ENCODE measurements around the gene TRIM8. TPM values are rescaled to one million over a fixed set of nuclear protein-coding genes. Genes with fewer than 3 reads are reported as not detected.

TRIM8 gene
- total and polyA plus RNA-seq, 2 experiments from 2014 or later: 59.8 to 130 TPM

- TF ChIP-seq CTCF (IDR thresholded peaks at IDR 0.05; ENCODE audit: low read depth, low read length): no peak
- no peaks in the 10 kb centered on the region for H3K27me3 ChIP-seq
- no peaks in the 10 kb centered on the region for H3K9me3 ChIP-seq (ENCODE audit: low read depth)
- peaks cover 66% of the 10 kb centered on the region for H3K4me1 ChIP-seq (ENCODE audit: low read depth)
- peak; percentile 43 to 65 for DNase-seq (ENCODE audit: low read depth in 1 of 2, low spot score in 1 of 2)
- H3K27ac ChIP-seq: peak overlapping the region; percentile 98
- H3K36me3 ChIP-seq: no peaks in the 10 kb centered on the region
- no peak overlapping the region for H3K4me3 ChIP-seq
These were observed 28.1 kb upstream of the TRIM8 start for GRCh38 chr10:102616066-102616770.

GRCh38 chr10:102617041-102617440, 27.2 kb upstream of the TRIM8 start:
- H3K4me1 ChIP-seq (ENCODE audit: low read depth): peaks cover 71% of the 10 kb centered on the region
- no peaks in the 10 kb centered on the region for H3K27me3 ChIP-seq
- peak overlapping the region; percentile 98 for H3K27ac ChIP-seq
- TF ChIP-seq CTCF (IDR thresholded peaks at IDR 0.05; ENCODE audit: low read depth, low read length): no peak
- no peak for DNase-seq (ENCODE audit: low read depth in 1 of 2, low spot score in 1 of 2)
- no peaks in the 10 kb centered on the region for H3K9me3 ChIP-seq (ENCODE audit: low read depth)
- H3K4me3 ChIP-seq: no peak overlapping the region
- H3K36me3 ChIP-seq: no peaks in the 10 kb centered on the region

- no peak for TF ChIP-seq CTCF (IDR thresholded peaks at IDR 0.05; ENCODE audit: low read depth, low read length)
- no peaks in the 10 kb centered on the region for H3K36me3 ChIP-seq
- DNase-seq (ENCODE audit: low read depth in 1 of 2, low spot score in 1 of 2): no peak
- H3K4me3 ChIP-seq: no peak overlapping the region
- no peaks in the 10 kb centered on the region for H3K27me3 ChIP-seq
- H3K27ac ChIP-seq: peak overlapping the region; percentile 98
- no peaks in the 10 kb centered on the region for H3K9me3 ChIP-seq (ENCODE audit: low read depth)
- peaks cover 76% of the 10 kb centered on the region for H3K4me1 ChIP-seq (ENCODE audit: low read depth)
These were observed 26.5 kb upstream of the TRIM8 start for GRCh38 chr10:102617816-102618215.

- Histone ChIP-seq H3K4me1 (ENCODE audit: low read depth) (peaks cover 76% of the 10 kb centered on the region), H3K4me3 (no peak overlapping the region), H3K27ac (peak overlapping the region; percentile 98), H3K9me3 (ENCODE audit: low read depth) (no peaks in the 10 kb centered on the region), H3K36me3 (no peaks in the 10 kb centered on the region), H3K27me3 (no peaks in the 10 kb centered on the region)
- TF ChIP-seq CTCF (IDR thresholded peaks at IDR 0.05; ENCODE audit: low read depth, low read length): no peak
- DNase-seq (ENCODE audit: low read depth in 1 of 2, low spot score in 1 of 2): no peak
These were observed 24.8 kb upstream of the TRIM8 start for GRCh38 chr10:102619281-102619981.

- peak overlapping the region; percentile 98 for H3K27ac ChIP-seq
- no peak for TF ChIP-seq CTCF (IDR thresholded peaks at IDR 0.05; ENCODE audit: low read depth, low read length)
- peak in 1 of 2 donors; percentile 55 for DNase-seq (ENCODE audit: low read depth in 1 of 2, low spot score in 1 of 2)
- no peaks in the 10 kb centered on the region for H3K36me3 ChIP-seq
- no peaks in the 10 kb centered on the region for H3K9me3 ChIP-seq (ENCODE audit: low read depth)
- H3K4me3 ChIP-seq: no peak overlapping the region
- H3K27me3 ChIP-seq: no peaks in the 10 kb centered on the region
- H3K4me1 ChIP-seq (ENCODE audit: low read depth): peaks cover 78% of the 10 kb centered on the region
These were observed 24.1 kb upstream of the TRIM8 start for GRCh38 chr10:102620138-102620590.
